Activated CD4-positive, alpha-beta T cell treated with anti-CD3 and anti-CD28 coated beads for 36 hours (primary cell): ENCODE measurements around the gene MEGF11. TPM values are rescaled to one million over a fixed set of nuclear protein-coding genes. Genes with fewer than 3 reads are reported as not detected.

ENCODE experiments used
- ATAC-seq: fragments of 200-7000 bp; cut with Tn5 transposase; one replicate; pipeline ENCODE4 v1.10.0; 2021; ENCODE audit warnings: mild to moderate bottlenecking, moderate library complexity
- CTCF ChIA-PET: fragments of 350-600 bp; sonication (Branson Sonifier 250); formaldehyde crosslinking; loops from one replicate; lab custom pipeline; 2021; ENCODE audit warnings: antibody characterized with exemption; lab: Charles Lee
- POLR2A ChIA-PET: fragments of 350-600 bp; sonication (Branson Sonifier 250); formaldehyde crosslinking; loops from one replicate; lab custom pipeline; 2021; ENCODE audit warnings: antibody characterized with exemption, inconsistent platforms; lab: Charles Lee
- DNase-seq: peaks from one replicate; pipeline ENCODE4 v3.0.0-alpha.2; 2020
- H3K27ac Mint-ChIP-seq: one replicate; pipeline ENCODE4 v1.8.0; 2021; ENCODE audit warnings: mixed read lengths
- H3K27me3 Mint-ChIP-seq: one replicate; pipeline ENCODE4 v1.8.0; 2021; ENCODE audit warnings: mixed read lengths
- H3K36me3 Mint-ChIP-seq: one replicate; pipeline ENCODE4 v1.8.0; 2021; ENCODE audit warnings: low read depth, mixed read lengths
- H3K4me1 Mint-ChIP-seq: one replicate; pipeline ENCODE4 v1.8.0; 2021; ENCODE audit warnings: mixed read lengths
- H3K4me3 Mint-ChIP-seq: one replicate; pipeline ENCODE4 v1.8.0; 2021; ENCODE audit warnings: mild to moderate bottlenecking, moderate library complexity, mixed read lengths
- H3K9me3 Mint-ChIP-seq: one replicate; pipeline ENCODE4 v1.8.0; 2021; ENCODE audit warnings: low read depth, mixed read lengths
- intact Hi-C, 2 experiments: fragments of 100-400 bp; cut with DNase I in 1 of 2; cut with micrococcal nuclease in 1 of 2; formaldehyde crosslinking; loops; one replicate each; pipeline versions ENCODE4 v1.14.2 to v1.15.1; 2022 to 2024; cut with DNase I, micrococcal nuclease
- total RNA-seq, 2 experiments: library from RNA; stranded (reverse); gene quantifications; one replicate each; pipeline ENCODE4 v1.2.3, GENCODE V29; 2021

MEGF11 gene
- total RNA-seq, 2 experiments from 2014 or later = not detected

DNA sequence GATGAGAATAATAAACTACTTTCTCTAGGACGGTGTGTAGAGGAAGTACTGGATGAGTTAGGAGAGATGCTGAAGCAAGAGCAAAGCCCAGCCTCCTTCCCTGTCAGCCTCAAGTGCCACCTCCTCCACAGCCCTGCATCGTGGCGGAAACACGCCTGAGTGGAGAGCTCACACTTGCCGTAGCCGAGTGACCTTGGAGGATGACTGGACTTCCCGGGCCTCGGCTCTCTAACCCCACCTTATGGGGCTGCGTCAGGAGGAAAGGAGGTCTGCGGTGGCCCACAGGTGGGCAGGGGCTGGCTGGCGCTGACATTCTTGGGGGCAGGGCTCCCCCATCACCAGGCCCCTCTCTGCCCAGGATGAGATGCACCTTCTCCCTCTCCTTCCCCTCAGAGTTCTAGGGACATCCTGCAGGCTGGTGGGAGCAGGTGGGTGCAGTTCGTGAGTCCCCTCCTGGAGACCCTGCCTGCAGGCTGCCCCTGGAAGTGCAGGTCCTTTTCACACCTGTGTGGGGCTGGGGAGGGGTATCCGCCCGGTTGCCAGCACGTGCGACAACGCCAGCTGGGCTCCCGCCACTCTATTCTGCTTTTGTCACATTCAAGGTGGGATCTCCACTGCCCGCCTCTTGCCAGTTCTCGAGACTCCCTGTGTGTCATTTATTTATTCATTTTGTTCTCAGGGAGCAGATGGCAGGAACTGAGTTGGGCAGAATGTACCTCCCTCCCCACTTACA is 175.2 kb downstream of the MEGF11 start:
- intact Hi-C loops = no loop called here
- CTCF ChIA-PET = no interaction called here
- H3K4me1 Mint-ChIP-seq = no peaks in the 10 kb centered on the region
- DNase-seq = no peak
- no peak overlapping the region for H3K4me3 Mint-ChIP-seq
- H3K27me3 Mint-ChIP-seq = peaks cover 16% of the 10 kb centered on the region
- POLR2A ChIA-PET = no interaction called here
- no peak overlapping the region for H3K27ac Mint-ChIP-seq
- no peaks in the 10 kb centered on the region for H3K36me3 Mint-ChIP-seq
- no peaks in the 10 kb centered on the region for H3K9me3 Mint-ChIP-seq
- ATAC-seq = no peak

DNA sequence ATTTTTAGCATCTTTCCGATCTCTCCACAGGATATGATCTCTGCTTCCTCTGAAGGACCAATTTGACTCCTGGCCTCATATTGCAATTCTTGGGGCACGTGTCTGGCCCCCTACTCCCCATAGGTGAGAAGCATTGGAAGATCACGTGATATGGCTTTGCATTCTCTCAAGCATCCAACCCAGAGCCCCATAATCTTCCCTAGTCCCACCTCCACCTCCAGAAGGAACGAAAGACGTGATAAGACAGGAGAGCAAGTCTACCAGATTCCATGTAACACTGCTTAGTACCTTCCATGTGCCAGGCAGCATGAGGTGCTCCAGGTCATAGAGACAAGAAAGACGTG is 176.3 kb downstream of the MEGF11 start:
- Mint-ChIP-seq H3K4me1 (no peaks in the 10 kb centered on the region), H3K4me3 (no peak overlapping the region), H3K27me3 (peaks cover 16% of the 10 kb centered on the region), H3K9me3 (no peaks in the 10 kb centered on the region), H3K27ac (no peak overlapping the region), H3K36me3 (no peaks in the 10 kb centered on the region)
- ChIA-PET POLR2A (no interaction called here), CTCF (interaction anchor here (0.6 kb wide), 1 partner anchor 141 kb away, joined by 3 read pairs; no protein-coding TSS in a partner anchor)
- DNase-seq (no peak), ATAC-seq (no peak)
- intact Hi-C loops = no loop called here

DNA sequence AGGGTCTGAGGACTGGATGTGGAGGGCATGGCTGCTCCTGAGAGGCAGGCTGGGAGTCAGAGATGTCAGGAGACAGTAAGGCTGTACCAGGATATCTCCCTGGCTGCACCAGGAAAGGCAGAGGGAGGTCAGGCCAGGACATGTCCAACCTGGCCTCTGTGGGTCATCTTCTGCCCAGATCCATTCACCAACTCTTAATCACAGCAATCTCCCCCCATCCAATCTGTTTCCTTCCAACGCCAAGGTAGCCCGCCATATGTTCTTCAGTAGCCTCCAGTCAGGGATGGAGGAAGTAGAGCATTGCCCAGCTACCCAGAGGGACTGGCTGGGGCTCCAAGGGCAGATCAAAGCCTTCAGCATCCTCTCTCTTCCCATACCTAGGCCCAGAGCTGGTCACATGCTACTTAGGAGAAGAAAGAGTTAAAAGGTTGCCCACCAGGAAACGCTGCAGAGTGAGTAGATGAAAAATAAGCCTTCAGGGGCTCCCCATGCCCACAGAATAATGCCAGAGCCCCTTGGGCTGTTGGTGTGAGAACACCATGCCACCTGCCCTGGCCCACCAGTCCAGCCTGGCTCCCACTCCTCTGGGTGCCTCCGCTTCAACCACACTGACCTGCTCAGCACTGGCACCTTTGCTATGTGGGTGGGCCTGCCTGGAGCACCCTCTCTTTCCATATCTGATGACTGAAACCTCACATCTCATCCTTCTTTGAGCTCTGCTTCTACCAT is 176.8 kb downstream of the MEGF11 start:
- ATAC-seq (no peak), DNase-seq (no peak)
- Mint-ChIP-seq H3K4me1 (no peaks in the 10 kb centered on the region), H3K27ac (no peak overlapping the region), H3K9me3 (no peaks in the 10 kb centered on the region), H3K27me3 (peaks cover 16% of the 10 kb centered on the region), H3K36me3 (no peaks in the 10 kb centered on the region), H3K4me3 (no peak overlapping the region)
- ChIA-PET CTCF (interaction anchor here (0.6 to 0.7 kb wide), 2 partner anchors 141 to 214 kb away, joined by 3 read pairs; no protein-coding TSS in a partner anchor), POLR2A (no interaction called here)
- intact Hi-C loops = no loop called here

DNA sequence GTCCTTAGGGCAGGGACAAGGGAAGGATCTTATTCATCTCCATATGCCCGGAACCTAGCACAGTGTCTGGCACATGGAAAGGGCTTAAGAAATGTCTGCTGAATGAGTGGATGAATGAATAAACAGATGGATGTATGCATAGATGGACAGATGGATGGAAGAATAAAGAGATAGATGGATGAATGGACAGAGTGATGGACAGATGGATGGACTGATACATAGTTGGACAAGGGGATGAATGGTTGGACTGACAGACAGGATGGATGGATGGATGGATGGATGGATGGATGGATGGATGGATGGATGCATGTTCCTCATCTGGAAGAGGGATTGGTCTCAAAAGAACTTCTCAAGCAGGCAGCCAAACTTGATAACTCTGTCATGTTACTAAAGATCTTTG is 177.6 kb downstream of the MEGF11 start:
- CTCF ChIA-PET = no interaction called here
- no peak overlapping the region for H3K4me3 Mint-ChIP-seq
- POLR2A ChIA-PET = no interaction called here

DNA sequence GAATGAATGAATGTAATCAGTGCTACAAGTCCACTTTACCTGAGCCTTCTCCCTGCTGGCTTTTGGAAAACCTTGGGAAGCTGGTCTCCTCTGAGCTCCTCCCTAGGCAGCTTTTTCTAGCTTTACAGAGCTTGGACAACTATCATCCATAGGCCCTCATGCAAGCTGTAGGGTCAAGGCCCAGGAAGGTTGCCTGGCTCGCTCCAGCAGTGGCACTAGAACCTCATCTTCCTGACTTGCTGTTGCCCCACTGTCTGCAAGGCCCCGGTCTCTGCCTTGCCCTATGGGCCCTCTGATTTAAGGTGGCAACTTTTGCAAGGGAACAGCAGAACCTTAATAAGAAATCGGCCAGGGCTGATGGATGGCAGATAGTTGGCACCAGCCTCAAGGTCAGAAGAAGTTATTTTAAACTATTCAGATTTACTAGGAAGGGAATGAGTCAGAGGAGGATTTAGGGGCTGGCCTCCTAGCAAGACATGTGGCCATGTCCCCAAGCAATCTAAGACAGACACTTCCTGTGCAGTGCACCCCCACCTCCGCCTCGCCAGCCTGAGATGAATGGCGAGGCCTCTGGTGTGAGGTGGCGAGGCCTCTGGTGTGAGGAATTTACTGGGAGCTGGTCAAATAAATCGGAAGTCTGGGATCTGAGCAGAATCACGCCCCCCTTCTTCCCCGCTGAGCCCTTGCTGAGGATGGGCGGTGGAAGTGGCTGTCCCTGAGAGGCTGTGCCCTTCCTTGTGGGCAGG is 180.8 kb downstream of the MEGF11 start:
- Mint-ChIP-seq H3K9me3 (no peaks in the 10 kb centered on the region), H3K36me3 (no peaks in the 10 kb centered on the region), H3K4me1 (no peaks in the 10 kb centered on the region), H3K4me3 (no peak overlapping the region), H3K27ac (no peak overlapping the region), H3K27me3 (peaks cover 9% of the 10 kb centered on the region)
- ATAC-seq (no peak), DNase-seq (no peak)
- ChIA-PET CTCF (interaction anchor here (0.5 kb wide), 1 partner anchor 216 kb away, joined by 4 read pairs; no protein-coding TSS in a partner anchor), POLR2A (interaction anchor here (0.7 kb wide), 1 partner anchor 48 kb away, joined by 3 read pairs; no protein-coding TSS in a partner anchor)
- intact Hi-C loops = no loop called here

More for the DNA sequence above, 177.6 kb downstream of the MEGF11 start:
- DNase-seq (no peak), ATAC-seq (no peak)
- intact Hi-C loops = no loop called here
- no peaks in the 10 kb centered on the region for H3K36me3 Mint-ChIP-seq
- no peaks in the 10 kb centered on the region for H3K9me3 Mint-ChIP-seq
- H3K27ac Mint-ChIP-seq = no peak overlapping the region
- H3K4me1 Mint-ChIP-seq = no peaks in the 10 kb centered on the region
- H3K27me3 Mint-ChIP-seq = peaks cover 16% of the 10 kb centered on the region

DNA sequence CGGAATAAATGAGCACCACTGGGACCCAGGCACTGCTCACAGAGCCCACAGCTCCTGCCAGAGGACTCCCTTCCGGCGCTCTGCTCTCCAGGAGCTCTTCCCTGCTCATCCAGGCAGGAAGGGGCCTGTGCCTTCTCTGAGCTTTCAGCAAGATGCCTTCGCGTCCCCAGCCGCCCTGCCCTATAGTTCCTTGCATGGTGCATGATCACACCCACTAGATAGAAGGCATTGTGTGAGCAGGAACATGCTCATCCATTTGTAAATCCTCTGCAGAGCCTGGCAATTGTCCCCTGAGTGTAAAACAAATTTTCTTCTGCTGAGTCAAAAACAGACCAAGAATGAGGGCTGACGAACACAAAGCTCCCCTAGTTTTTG is 181.6 kb downstream of the MEGF11 start:
- no peaks in the 10 kb centered on the region for H3K36me3 Mint-ChIP-seq
- no peak overlapping the region for H3K4me3 Mint-ChIP-seq
- no peaks in the 10 kb centered on the region for H3K4me1 Mint-ChIP-seq
- H3K27me3 Mint-ChIP-seq = peaks cover 3% of the 10 kb centered on the region
- POLR2A ChIA-PET = interaction anchor here (0.7 kb wide), 1 partner anchor 49 kb away, joined by 3 read pairs; no protein-coding TSS in a partner anchor
- ATAC-seq = no peak
- CTCF ChIA-PET = no interaction called here
- no peaks in the 10 kb centered on the region for H3K9me3 Mint-ChIP-seq
- no peak for DNase-seq
- intact Hi-C loops = no loop called here
- H3K27ac Mint-ChIP-seq = no peak overlapping the region

DNA sequence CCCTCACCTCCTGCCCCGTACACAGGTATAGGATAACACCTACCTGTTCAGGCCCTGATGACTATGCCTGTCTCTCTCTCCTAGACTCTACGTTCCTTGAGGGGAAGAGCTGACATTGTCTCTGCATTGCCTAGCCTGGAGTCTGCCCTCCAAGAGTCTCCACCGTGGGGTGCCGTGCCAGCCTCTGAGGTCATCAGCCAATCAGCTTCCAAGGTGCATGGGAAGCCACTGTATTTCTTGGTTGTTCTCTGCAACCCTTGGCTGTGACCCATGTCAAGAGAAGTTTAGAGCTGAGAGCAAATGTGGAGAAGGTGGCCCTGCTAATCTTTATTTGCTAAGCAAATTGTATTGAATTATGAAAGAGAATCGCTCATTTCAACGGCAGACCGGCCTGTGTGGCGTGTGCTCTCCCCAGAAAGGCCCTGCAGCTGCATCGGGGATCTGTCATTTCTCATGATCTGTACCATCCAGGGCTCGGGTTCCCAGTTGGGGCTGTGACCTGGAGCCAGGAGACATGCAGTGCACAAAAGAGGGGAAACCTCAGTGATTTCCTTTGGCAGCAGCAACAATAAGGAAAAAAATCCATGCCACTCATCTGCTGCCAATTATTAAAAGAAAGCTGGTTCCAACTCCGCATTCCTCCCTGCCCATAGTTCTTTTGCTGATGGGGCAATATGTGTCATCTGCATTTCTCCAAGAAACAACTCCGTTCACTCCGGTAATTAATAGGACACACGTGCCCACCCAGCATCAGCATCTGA is 182.2 kb downstream of the MEGF11 start:
- no peak overlapping the region for H3K27ac Mint-ChIP-seq
- intact Hi-C loops = no loop called here
- ATAC-seq (no peak), DNase-seq (no peak)
- H3K4me3 Mint-ChIP-seq = no peak overlapping the region
- ChIA-PET CTCF (no interaction called here), POLR2A (no interaction called here)
- H3K9me3 Mint-ChIP-seq = no peaks in the 10 kb centered on the region
- H3K4me1 Mint-ChIP-seq = no peaks in the 10 kb centered on the region
- peaks cover 3% of the 10 kb centered on the region for H3K27me3 Mint-ChIP-seq
- H3K36me3 Mint-ChIP-seq = no peaks in the 10 kb centered on the region

DNA sequence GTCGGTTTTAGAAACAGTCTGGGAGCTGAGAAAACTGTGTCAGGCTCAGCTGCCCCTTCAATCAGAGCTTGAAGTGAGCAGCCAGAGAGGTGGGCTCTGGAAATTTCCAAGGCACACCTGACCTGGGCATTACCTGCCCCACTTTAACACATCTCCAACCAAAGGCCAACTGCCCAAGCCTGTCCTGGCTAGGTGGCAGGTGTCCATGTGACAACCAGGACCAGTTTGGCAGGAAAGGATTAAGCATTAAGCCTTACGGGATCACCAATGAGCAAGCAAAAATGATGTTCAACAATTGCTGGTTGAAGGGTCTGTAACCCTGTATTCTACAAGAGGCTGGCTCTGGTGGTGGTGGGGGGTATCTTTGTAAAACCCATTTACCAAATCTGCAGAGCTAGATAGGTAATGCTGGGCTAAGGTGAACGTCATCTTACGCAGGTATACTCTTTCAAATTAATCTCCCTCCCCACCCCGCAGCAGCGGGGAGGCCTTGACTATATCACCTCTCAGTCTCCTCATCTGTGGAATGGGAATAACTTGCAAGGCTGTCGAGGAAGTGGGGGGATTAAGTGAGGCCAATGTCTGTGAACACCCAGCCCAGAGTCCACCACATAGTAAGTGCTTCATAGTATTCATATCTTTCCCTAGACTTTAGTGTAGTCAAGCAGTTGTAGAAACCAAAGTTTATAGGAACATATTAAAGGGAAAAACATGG is 183.2 kb downstream of the MEGF11 start:
- CTCF ChIA-PET = no interaction called here
- POLR2A ChIA-PET = no interaction called here

DNA sequence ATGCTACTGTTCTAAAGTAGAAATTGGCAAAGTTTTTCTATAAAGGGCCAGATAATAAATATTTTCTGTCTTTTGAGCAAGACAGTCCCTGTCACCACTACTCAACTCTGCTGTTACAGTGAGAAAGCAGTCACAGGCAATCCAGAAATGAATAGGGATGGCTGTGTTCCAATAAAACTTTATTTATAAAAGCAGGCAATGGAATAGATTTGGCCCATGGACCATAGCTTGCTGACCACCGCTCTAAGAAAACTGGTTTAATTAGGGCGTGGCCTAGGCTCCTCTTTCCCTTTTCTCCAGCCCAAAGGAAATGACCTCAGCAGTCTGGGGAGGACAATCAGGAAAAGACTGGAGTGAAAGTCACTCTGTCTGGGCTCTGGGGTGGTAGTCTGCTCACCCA is 183.8 kb downstream of the MEGF11 start:
- no peaks in the 10 kb centered on the region for H3K27me3 Mint-ChIP-seq
- H3K36me3 Mint-ChIP-seq = no peaks in the 10 kb centered on the region
- intact Hi-C loops = no loop called here
- ChIA-PET POLR2A (no interaction called here), CTCF (no interaction called here)
- H3K4me1 Mint-ChIP-seq = no peaks in the 10 kb centered on the region
- no peak overlapping the region for H3K27ac Mint-ChIP-seq
- H3K4me3 Mint-ChIP-seq = no peak overlapping the region
- DNase-seq (no peak), ATAC-seq (no peak)
- no peaks in the 10 kb centered on the region for H3K9me3 Mint-ChIP-seq

More for the DNA sequence above, 183.2 kb downstream of the MEGF11 start:
- Mint-ChIP-seq H3K9me3 (no peaks in the 10 kb centered on the region), H3K27me3 (no peaks in the 10 kb centered on the region), H3K27ac (no peak overlapping the region), H3K4me1 (no peaks in the 10 kb centered on the region), H3K36me3 (no peaks in the 10 kb centered on the region), H3K4me3 (no peak overlapping the region)
- intact Hi-C loops = no loop called here
- no peak for ATAC-seq
- DNase-seq = no peak

DNA sequence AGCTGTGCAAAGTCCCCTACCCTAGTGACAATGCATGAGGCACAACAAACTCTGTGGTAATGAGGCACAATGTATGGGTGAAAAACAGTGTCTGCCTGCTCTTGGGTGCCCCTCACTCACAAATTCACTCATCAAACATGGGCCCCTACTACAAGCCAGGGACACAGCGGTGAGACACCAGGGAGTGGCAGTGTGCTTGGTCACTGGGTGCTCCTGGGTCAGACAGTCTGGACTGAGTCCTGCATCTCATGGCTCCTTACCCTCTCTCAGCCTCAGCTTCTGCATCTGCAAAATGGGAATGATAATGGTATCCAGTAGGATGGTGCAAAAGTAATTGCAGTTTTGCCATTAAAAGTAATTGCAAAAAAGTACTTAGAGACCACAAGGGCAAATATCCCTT is 184.7 kb downstream of the MEGF11 start:
- no peak overlapping the region for H3K4me3 Mint-ChIP-seq
- H3K36me3 Mint-ChIP-seq = no peaks in the 10 kb centered on the region
- H3K27ac Mint-ChIP-seq = no peak overlapping the region
- CTCF ChIA-PET = no interaction called here
- H3K27me3 Mint-ChIP-seq = no peaks in the 10 kb centered on the region
- H3K9me3 Mint-ChIP-seq = no peaks in the 10 kb centered on the region
- POLR2A ChIA-PET = no interaction called here
- intact Hi-C loops = no loop called here
- DNase-seq (no peak), ATAC-seq (no peak)
- no peaks in the 10 kb centered on the region for H3K4me1 Mint-ChIP-seq
